Umbilical cord (tissue), 2 donors: Measurements from ENCODE around the gene SH2D2A. TPM values are rescaled to one million over a fixed set of nuclear protein-coding genes. Genes with fewer than 3 reads are reported as not detected.

ENCODE experiments used
- DNase-seq: peaks from one replicate; pipeline ENCODE4 v3.0.0-alpha.2; 2015; ENCODE audit warnings: low spot score
- total RNA-seq: library from RNA; depleted of rRNA; stranded (reverse); fragments of >200 nt; gene quantifications from one replicate; pipeline ENCODE4 v1.2.3, GENCODE V29; 2014; ENCODE audit warnings: low replicate concordance; ENCODE audit not compliant: insufficient read depth

The SH2D2A gene
- total RNA-seq, 1 donor from 2014 or later, result 0.48 TPM

GRCh38 chr1:156847591-156848460, 31.2 kb upstream of the SH2D2A start:
- no peak for DNase-seq

- DNase-seq, result no peak
Observed at GRCh38 chr1:156846643-156847042, 30.0 kb upstream of the SH2D2A start.

GRCh38 chr1:156845953-156846545, 29.4 kb upstream of the SH2D2A start:
- DNase-seq, result no peak

GRCh38 chr1:156845055-156845952, 28.7 kb upstream of the SH2D2A start:
- DNase-seq, result no peak

- no peak for DNase-seq
Observed at GRCh38 chr1:156844638-156845037, 28.0 kb upstream of the SH2D2A start.

GRCh38 chr1:156844102-156844501, 27.5 kb upstream of the SH2D2A start:
- no peak for DNase-seq

- DNase-seq, result no peak
Observed at GRCh38 chr1:156842618-156843300, 26.1 kb upstream of the SH2D2A start.

GRCh38 chr1:156841295-156841855, 24.7 kb upstream of the SH2D2A start:
- no peak for DNase-seq

- DNase-seq, result no peak
Observed at GRCh38 chr1:156840898-156841279, 24.2 kb upstream of the SH2D2A start.

GRCh38 chr1:156840186-156840897, 23.7 kb upstream of the SH2D2A start:
- DNase-seq, result no peak

- DNase-seq, result no peak
Observed at GRCh38 chr1:156839426-156840109, 22.9 kb upstream of the SH2D2A start.

- DNase-seq, result no peak
Observed at GRCh38 chr1:156838972-156839371, 22.3 kb upstream of the SH2D2A start.

- no peak for DNase-seq
Observed at GRCh38 chr1:156836892-156837291, 20.2 kb upstream of the SH2D2A start.

GRCh38 chr1:156836041-156836654, 19.5 kb upstream of the SH2D2A start:
- no peak for DNase-seq

GRCh38 chr1:156834322-156834721, 17.7 kb upstream of the SH2D2A start:
- DNase-seq, result no peak

- DNase-seq, result no peak
Observed at GRCh38 chr1:156833603-156834002, 17.0 kb upstream of the SH2D2A start.

- DNase-seq, result no peak
Observed at GRCh38 chr1:156832434-156832833, 15.8 kb upstream of the SH2D2A start.

GRCh38 chr1:156828400-156829124, 11.9 kb upstream of the SH2D2A start:
- DNase-seq, result no peak

GRCh38 chr1:156826630-156827029, 10.0 kb upstream of the SH2D2A start:
- no peak for DNase-seq
